ENCODE measurements around the gene DCHS1. TPM values are rescaled to one million over a fixed set of nuclear protein-coding genes. Genes with fewer than 3 reads are reported as not detected.

The DCHS1 gene
- polyA plus RNA-seq, 2 of the 4 experiments (the other 2 are of a cell fraction) = 0.06 TPM

- H3K4me2 ChIP-seq = no peak overlapping the region
- no peak for DNase-seq (ENCODE audit: low read depth in 1 of 2, low spot score in 1 of 2)
- H3K4me1 ChIP-seq = no peaks in the 10 kb centered on the region
- no peak for ATAC-seq
- H3K27ac ChIP-seq = no peak overlapping the region
- 13% methylated on average over 6 of the region's 6 CpGs for WGBS (ENCODE audit: missing lambda C conversion rate)
- no peak for TF ChIP-seq HMGXB4 (CRISPR knock-in tag; IDR thresholded peaks at IDR 0.05; ENCODE audit: borderline replicate concordance)
- TF ChIP-seq HDAC2 (IDR thresholded peaks at IDR 0.05) = no peak
- no peak for TF ChIP-seq CTCF (IDR thresholded peaks at IDR 0.05)
- TF ChIP-seq MYC (IDR thresholded peaks at IDR 0.05; ENCODE audit: borderline replicate concordance, low read length) = no peak
- TF ChIP-seq MAFK (IDR thresholded peaks at IDR 0.05; ENCODE audit: partially characterized antibody) = no peak
- no peak for TF ChIP-seq NPAS2 (CRISPR knock-in tag; IDR thresholded peaks at IDR 0.05; ENCODE audit: borderline replicate concordance)
- TF ChIP-seq ZNF302 (CRISPR knock-in tag; IDR thresholded peaks at IDR 0.05) = no peak
- TF ChIP-seq NR3C1 (IDR thresholded peaks at IDR 0.05) = no peak
- TF ChIP-seq HOXB5 (CRISPR knock-in tag; IDR thresholded peaks at IDR 0.05) = no peak
- H3K9me3 ChIP-seq = no peaks in the 10 kb centered on the region
- ChIA-PET POLR2A (no interaction called here), CTCF (interaction anchor here (1.9 kb wide), 1 partner anchor 32 kb away, joined by 7 read pairs; the partner anchor contains the start of gene MRPL17)
- H3K4me3 ChIP-seq = no peak overlapping the region
- FAIRE-seq = no peak
Measured at GRCh38 chr11:6650980-6651379, 4.6 kb downstream of the DCHS1 start.

- no peak overlapping the region for H3K4me2 ChIP-seq
- H3K4me3 ChIP-seq = no peak overlapping the region
- ChIA-PET CTCF (interaction anchor here (0.9 to 1.9 kb wide), 5 partner anchors 9 to 82 kb away, joined by 3 to 7 read pairs (median 3); partner anchors contain the start of gene MRPL17), POLR2A (interaction anchor here (0.9 kb wide), 1 partner anchor 33 kb away, joined by 3 read pairs; the partner anchor contains the start of gene MRPL17)
- H3K4me1 ChIP-seq = no peaks in the 10 kb centered on the region
- TF ChIP-seq CHD4 (IDR thresholded peaks at IDR 0.05; ENCODE audit: borderline replicate concordance) (no peak), FOXS1 (CRISPR knock-in tag; IDR thresholded peaks at IDR 0.05) (no peak), ZC3H11A (IDR thresholded peaks at IDR 0.05) (no peak), MAX (IDR thresholded peaks at IDR 0.05) (no peak), RFX5 (IDR thresholded peaks at IDR 0.05) (no peak), HMGXB4 (CRISPR knock-in tag; IDR thresholded peaks at IDR 0.05; ENCODE audit: borderline replicate concordance) (no peak), TP53 (CRISPR knock-in tag; IDR thresholded peaks at IDR 0.05) (no peak), RAD21 (conservative IDR thresholded peaks at IDR 0.05 in 1 of 2, IDR thresholded peaks at IDR 0.05 in 1 of 2) (no peak), JUNB (IDR thresholded peaks at IDR 0.05) (no peak), RARB (CRISPR knock-in tag; IDR thresholded peaks at IDR 0.05) (no peak), JUN (IDR thresholded peaks at IDR 0.05) (no peak), USF2 (IDR thresholded peaks at IDR 0.05) (no peak), ATOH8 (CRISPR knock-in tag; IDR thresholded peaks at IDR 0.05; ENCODE audit: low read depth) (no peak), CEBPB (IDR thresholded peaks at IDR 0.05) (no peak), HES2 (IDR thresholded peaks at IDR 0.05) (no peak), BHLHE40 (IDR thresholded peaks at IDR 0.05; ENCODE audit: low read depth, low read length) (no peak), EHF (CRISPR knock-in tag; IDR thresholded peaks at IDR 0.05) (no peak)
- FAIRE-seq = no peak
- ATAC-seq = no peak
- H3K9me3 ChIP-seq = no peaks in the 10 kb centered on the region
- H3K27ac ChIP-seq = no peak overlapping the region
- no peak for DNase-seq (ENCODE audit: low read depth in 1 of 2, low spot score in 1 of 2)
Measured at GRCh38 chr11:6650104-6650503, 5.5 kb downstream of the DCHS1 start.

Data from A549 (cell line).